Mammary epithelial cell (primary cell): Measurements from ENCODE around the gene LRRC70.

Experiments
- EZH2 ChIP-seq: IDR thresholded peaks from 2 replicates; pipeline ENCODE4 v1.6.1; 2012; ENCODE audit warnings: low read length, inconsistent platforms, borderline replicate concordance
- TF ChIP-seq, protein P1 (sequence below), 2 donors: IDR thresholded peaks in 1 of 2; conservative IDR thresholded peaks in 1 of 2; 2 replicates each; pipeline ENCODE4 v1.5.1; 2011 to 2012; ENCODE audit warnings: inconsistent platforms in 2 of 2, low read length in 2 of 2, mild to moderate bottlenecking in 2 of 2, control low read depth in 1 of 2, low read depth in 1 of 2; ENCODE audit not compliant: insufficient read depth in 1 of 2; ENCODE audit errors: extremely low read depth in 1 of 2

DNA sequence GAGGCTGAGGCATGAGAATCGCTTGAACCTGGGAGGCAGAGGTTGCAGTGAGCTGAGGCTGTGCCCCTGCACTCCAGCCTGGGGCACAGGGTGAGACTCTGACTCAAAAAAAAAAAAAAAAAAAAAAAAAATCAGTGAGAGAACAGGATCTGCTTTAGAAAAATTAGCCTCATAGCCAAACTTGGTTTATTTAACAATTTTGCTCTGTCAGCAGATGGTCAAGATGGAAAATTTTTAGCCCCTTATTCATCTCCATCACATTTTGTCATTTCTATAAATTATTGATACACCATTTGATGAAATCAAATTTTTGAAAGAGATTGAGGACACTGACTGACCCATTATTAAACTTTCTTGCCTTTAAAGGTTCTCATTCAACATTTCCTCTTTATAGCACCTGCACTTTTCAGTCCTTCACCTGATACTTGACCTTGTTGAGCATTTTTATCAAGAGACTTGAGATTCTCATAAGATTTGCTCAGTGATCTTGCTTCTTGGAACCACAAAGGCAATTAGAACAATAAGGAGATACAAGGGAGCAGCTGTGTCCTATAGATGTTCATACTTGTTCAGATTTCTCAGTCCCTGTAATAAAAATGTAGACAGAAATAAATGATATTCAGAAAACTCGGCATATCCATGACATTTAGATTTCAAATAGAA lies 38.1 kb downstream of the LRRC70 start:
- TF ChIP-seq, protein P1, sequence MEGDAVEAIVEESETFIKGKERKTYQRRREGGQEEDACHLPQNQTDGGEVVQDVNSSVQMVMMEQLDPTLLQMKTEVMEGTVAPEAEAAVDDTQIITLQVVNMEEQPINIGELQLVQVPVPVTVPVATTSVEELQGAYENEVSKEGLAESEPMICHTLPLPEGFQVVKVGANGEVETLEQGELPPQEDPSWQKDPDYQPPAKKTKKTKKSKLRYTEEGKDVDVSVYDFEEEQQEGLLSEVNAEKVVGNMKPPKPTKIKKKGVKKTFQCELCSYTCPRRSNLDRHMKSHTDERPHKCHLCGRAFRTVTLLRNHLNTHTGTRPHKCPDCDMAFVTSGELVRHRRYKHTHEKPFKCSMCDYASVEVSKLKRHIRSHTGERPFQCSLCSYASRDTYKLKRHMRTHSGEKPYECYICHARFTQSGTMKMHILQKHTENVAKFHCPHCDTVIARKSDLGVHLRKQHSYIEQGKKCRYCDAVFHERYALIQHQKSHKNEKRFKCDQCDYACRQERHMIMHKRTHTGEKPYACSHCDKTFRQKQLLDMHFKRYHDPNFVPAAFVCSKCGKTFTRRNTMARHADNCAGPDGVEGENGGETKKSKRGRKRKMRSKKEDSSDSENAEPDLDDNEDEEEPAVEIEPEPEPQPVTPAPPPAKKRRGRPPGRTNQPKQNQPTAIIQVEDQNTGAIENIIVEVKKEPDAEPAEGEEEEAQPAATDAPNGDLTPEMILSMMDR (conservative IDR thresholded peaks at IDR 0.05 in 1 of 2, IDR thresholded peaks at IDR 0.05 in 1 of 2; ENCODE audit: extremely low read depth in 1 of 2, insufficient read depth in 1 of 2, low read depth in 1 of 2, low read length in 2 of 2) = no peak
- no peak for TF ChIP-seq EZH2
